Chondrocyte (in vitro differentiated cells): Measurements from ENCODE around the gene FBXL17. TPM values are rescaled to one million over a fixed set of nuclear protein-coding genes. Genes with fewer than 3 reads are reported as not detected.

Source experiments
- DNase-seq: peaks from one replicate; pipeline ENCODE4 v3.0.0; 2021; ENCODE audit warnings: mixed read lengths, low spot score
- H3K27ac Mint-ChIP-seq: one replicate; pipeline ENCODE4 v1.8.0; 2021; ENCODE audit warnings: mild to moderate bottlenecking, moderate library complexity, mixed read lengths; ENCODE audit not compliant: unreplicated experiment
- H3K27me3 Mint-ChIP-seq: 2 replicates; pipeline ENCODE4 v1.8.0; 2021; ENCODE audit warnings: low read depth, mixed read lengths
- H3K36me3 Mint-ChIP-seq: 2 replicates; pipeline ENCODE4 v1.8.0; 2021; ENCODE audit warnings: low read depth, mixed read lengths
- H3K4me1 Mint-ChIP-seq: 2 replicates; pipeline ENCODE4 v1.8.0; 2021; ENCODE audit warnings: low read depth, mild to moderate bottlenecking, mixed read lengths
- H3K4me3 Mint-ChIP-seq: one replicate; pipeline ENCODE4 v1.8.0; 2021; ENCODE audit warnings: mild to moderate bottlenecking, moderate library complexity, mixed read lengths; ENCODE audit not compliant: unreplicated experiment
- H3K9me3 Mint-ChIP-seq: 2 replicates; pipeline ENCODE4 v1.8.0; 2021; ENCODE audit warnings: low read depth, mixed read lengths
- total RNA-seq: library from RNA; stranded (reverse); gene quantifications from 3 replicates; pipeline ENCODE4 v1.2.1, GENCODE V29; 2021
- TF ChIP-seq, protein P1 (sequence below): fragments of 200-600 bp; sonication (generic); IDR thresholded peaks from 2 replicates; pipeline ENCODE4 v1.5.0; 2021; ENCODE audit warnings: antibody characterized with exemption, mild to moderate bottlenecking, moderate library complexity

FBXL17 gene
- total RNA-seq, 1 donor from 2014 or later, result 15.3 TPM

DNA sequence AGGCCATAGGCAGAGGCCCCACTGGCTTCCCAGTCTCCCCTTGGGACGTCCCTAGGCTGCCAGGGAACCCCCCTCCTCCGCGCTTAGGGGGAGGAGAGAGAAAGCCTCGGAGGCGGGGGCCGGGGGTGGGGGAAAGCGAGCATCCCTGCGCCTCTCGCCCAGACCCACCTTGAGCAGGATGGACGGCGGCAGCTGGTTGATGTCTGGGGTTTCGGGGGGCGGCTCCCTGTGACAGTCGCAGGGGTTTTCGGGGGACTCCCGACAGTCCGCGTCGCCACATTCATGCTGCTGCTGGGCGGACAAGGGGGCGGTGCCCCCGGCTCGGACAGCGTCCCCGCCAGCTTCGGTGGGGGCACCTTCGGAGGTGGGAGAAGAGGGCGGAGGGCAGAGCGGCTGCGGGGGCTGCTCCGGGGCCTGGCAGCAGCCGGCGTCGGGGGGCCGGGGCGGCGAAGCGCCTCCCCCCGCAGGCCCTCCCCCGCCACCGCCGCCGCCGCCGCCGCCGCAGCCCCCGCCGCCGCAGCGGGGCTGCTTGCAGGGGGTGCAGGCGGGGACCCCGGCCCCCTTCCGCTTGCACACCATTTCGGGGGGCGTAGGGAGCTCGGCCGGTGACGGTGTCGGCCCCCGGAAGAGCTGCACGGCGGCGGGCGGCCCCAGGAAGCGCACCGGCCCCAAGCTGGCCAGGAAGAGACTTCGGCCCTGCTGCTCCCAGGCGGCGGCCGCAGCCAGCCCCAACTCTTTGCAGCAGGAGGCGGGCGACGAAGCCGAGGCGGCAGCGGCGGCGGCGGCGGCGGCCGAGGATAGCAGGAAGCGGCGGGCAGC is 1.2 kb downstream of the FBXL17 start:
- H3K9me3 Mint-ChIP-seq, result peaks cover 12% of the 10 kb centered on the region
- H3K4me1 Mint-ChIP-seq, result peaks cover 30% of the 10 kb centered on the region
- H3K27ac Mint-ChIP-seq, result peak overlapping the region; percentile 78
- no peak for DNase-seq
- H3K36me3 Mint-ChIP-seq, result peaks cover 2% of the 10 kb centered on the region
- TF ChIP-seq, protein P1, sequence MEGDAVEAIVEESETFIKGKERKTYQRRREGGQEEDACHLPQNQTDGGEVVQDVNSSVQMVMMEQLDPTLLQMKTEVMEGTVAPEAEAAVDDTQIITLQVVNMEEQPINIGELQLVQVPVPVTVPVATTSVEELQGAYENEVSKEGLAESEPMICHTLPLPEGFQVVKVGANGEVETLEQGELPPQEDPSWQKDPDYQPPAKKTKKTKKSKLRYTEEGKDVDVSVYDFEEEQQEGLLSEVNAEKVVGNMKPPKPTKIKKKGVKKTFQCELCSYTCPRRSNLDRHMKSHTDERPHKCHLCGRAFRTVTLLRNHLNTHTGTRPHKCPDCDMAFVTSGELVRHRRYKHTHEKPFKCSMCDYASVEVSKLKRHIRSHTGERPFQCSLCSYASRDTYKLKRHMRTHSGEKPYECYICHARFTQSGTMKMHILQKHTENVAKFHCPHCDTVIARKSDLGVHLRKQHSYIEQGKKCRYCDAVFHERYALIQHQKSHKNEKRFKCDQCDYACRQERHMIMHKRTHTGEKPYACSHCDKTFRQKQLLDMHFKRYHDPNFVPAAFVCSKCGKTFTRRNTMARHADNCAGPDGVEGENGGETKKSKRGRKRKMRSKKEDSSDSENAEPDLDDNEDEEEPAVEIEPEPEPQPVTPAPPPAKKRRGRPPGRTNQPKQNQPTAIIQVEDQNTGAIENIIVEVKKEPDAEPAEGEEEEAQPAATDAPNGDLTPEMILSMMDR, result no peak
- peak overlapping the region; percentile 95 for H3K4me3 Mint-ChIP-seq
- H3K27me3 Mint-ChIP-seq, result no peaks in the 10 kb centered on the region

DNA sequence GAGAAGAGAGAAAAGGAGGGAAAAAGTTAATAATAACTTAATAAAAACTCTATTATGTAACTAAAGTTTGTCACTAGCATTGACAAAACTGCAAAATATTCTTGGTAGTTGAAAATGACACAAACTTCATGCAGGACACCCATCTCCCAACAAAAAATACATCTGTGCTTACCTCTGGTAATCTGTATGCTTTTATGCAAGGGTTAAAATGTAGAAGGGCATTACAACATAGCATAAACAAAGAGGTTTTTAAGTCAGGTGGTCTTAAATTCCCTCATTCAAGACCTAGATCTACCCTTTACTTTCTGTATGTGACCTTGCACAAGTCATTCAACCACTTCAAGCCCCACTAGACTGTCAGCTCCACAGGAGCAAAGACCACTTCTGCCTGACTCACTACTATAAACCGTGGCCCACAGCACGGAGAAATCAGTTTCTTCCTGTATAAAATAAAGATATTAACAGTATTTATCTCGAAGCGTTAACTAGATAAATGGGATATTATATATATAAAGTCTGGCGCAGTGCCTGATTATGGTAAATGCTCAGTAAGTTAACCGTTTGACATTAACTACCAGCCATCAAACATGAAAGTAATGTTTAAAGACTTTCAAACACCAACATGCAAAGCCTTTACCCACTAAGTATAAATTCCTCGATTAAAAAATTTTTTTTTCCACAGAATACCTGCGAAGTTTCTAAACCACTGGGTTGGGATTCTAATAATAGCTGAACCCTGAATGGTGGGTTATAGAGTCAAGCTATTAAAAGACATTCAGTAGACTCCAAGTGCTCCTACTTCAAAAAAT is 2.0 kb downstream of the FBXL17 start:
- peaks cover 2% of the 10 kb centered on the region for H3K36me3 Mint-ChIP-seq
- H3K27me3 Mint-ChIP-seq, result no peaks in the 10 kb centered on the region
- no peak for DNase-seq
- peaks cover 19% of the 10 kb centered on the region for H3K9me3 Mint-ChIP-seq
- peak overlapping the region; percentile 64 for H3K27ac Mint-ChIP-seq
- peak overlapping the region; percentile 82 for H3K4me3 Mint-ChIP-seq
- H3K4me1 Mint-ChIP-seq, result peaks cover 30% of the 10 kb centered on the region
- TF ChIP-seq, protein P1, result no peak

DNA sequence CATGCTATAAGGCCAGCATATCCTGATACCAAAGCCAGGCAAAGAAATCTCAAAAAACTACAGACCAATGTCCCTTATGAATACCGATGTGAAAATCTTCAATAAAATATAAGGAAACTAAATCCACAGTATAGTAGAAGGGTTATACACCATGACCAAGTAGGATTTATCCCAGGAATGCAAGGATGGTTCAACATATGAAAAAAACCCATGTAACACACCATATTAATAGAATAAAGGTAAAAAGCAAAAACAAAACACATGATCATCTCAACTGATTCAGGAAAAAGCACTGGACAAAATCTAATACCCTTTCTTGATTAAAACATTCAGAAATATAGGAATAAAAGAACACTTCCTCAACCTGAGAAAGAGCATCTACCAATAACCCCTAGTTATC is 6.1 kb downstream of the FBXL17 start:
- no peak overlapping the region for H3K27ac Mint-ChIP-seq
- H3K36me3 Mint-ChIP-seq, result peaks cover 10% of the 10 kb centered on the region
- H3K4me1 Mint-ChIP-seq, result peaks cover 21% of the 10 kb centered on the region
- H3K9me3 Mint-ChIP-seq, result peaks cover 46% of the 10 kb centered on the region
- no peaks in the 10 kb centered on the region for H3K27me3 Mint-ChIP-seq
- H3K4me3 Mint-ChIP-seq, result no peak overlapping the region
- DNase-seq, result no peak
- TF ChIP-seq, protein P1, result no peak

DNA sequence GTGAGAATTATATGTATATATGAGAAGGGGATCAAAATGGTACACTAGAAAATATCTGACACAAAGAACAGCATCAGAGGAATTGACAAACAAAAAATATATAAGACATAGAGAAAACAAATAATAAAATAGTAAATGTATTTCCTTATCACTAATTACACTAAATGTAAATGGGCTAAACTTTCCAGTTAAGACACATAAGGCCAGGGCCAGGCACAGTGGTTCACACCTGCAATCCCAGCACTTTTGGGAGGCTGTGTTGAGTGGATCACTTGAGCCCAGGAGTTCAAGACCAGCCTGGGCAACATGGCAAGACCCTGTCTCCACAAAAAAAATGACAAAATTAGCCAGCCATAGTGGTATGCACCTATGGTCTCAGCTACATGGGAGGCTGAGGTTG is 8.5 kb downstream of the FBXL17 start:
- Mint-ChIP-seq H3K27me3 (no peaks in the 10 kb centered on the region), H3K9me3 (peaks cover 46% of the 10 kb centered on the region), H3K4me3 (no peak overlapping the region), H3K4me1 (peaks cover 6% of the 10 kb centered on the region), H3K36me3 (peaks cover 10% of the 10 kb centered on the region), H3K27ac (no peak overlapping the region)
- TF ChIP-seq, protein P1, result no peak
- DNase-seq, result no peak

DNA sequence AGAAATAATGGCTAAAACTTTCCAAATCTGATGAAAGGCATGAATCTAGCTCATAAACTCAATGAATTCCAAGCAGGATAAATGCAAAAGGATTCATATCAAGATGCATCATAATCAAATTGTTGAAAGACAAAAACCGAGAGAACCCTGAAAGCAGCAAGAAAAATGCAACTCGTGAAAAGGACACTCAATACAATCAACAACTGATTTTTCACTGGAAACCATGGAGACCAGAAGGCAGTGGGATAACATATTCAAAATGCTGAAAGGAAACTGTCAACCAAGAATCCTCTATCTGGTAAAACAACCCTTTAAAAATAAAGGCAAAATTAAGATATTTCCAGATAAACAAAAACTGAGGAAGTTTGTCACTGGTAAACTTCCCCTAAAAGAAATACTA is 9.5 kb downstream of the FBXL17 start:
- TF ChIP-seq, protein P1, result no peak
- no peaks in the 10 kb centered on the region for H3K27me3 Mint-ChIP-seq
- H3K9me3 Mint-ChIP-seq, result peaks cover 45% of the 10 kb centered on the region
- no peak for DNase-seq
- H3K27ac Mint-ChIP-seq, result no peak overlapping the region
- peaks cover 3% of the 10 kb centered on the region for H3K4me1 Mint-ChIP-seq
- H3K4me3 Mint-ChIP-seq, result no peak overlapping the region
- H3K36me3 Mint-ChIP-seq, result peaks cover 10% of the 10 kb centered on the region
